Activated CD4-positive, alpha-beta T cell treated with anti-CD3 and anti-CD28 coated beads for 48 hours (primary cell): ENCODE data around the gene ABCF2.

Experiments
- DNase-seq: peaks from one replicate; pipeline ENCODE4 v3.0.0-alpha.2; 2020

Gene ABCF2

DNA sequence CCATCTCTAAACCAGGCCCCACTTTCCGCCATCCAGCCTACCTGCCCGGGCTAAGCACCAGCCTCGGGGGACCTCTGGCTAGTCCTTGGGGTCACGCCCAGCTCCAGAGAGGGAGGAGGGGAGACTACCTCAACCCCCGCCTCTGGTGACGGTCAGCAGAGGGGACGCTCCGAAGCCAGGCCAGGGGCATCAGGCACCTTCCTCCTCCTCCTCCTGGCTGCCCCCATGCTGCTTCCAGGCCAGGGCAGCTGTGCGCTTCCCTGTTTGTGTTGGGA is 25.5 kb upstream of the ABCF2 start:
- DNase-seq = no peak

DNA sequence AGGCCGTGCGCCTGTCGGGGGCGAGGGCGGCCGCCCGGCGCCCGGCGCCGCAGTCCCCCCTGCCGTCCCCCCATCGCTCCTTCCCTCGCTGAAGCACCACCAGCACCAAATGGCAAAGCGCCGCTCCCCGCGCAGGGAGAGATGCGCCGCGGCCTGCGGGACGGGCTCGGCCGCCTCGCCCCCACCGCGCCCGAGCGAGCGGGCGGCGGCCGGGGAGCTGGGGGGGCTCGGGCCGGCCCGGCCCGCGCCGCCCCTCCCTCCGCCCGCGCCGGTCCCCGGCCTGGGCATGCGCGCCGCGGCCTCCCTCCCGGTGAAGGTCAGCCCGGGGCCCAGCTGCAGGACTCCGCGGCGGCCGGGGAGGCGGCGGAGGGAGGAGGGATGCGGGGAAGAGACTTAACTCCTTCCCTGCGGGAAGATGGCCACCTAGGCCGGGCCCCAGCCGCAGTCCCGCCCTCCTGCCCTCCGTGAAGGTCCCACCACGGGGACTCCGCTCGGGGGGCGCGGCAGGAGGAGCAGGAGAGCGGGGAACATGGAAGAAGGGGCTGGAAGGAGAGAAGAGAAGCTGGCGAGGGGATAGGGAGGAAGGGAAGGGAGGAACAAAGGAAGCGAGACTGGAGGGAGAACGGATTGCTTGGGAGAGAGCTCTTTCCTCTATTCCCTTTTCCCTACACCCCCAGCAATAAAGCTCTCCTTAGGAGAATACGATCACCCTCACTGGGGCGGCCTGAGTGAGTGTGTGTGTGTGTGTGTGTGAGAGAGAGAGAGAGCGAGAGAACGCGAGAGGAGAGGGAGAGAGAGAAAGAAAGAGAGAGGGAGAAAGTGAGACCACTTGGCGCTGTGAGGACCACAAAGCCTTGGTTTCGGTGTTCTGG is 24.9 kb upstream of the ABCF2 start:
- no peak for DNase-seq

DNA sequence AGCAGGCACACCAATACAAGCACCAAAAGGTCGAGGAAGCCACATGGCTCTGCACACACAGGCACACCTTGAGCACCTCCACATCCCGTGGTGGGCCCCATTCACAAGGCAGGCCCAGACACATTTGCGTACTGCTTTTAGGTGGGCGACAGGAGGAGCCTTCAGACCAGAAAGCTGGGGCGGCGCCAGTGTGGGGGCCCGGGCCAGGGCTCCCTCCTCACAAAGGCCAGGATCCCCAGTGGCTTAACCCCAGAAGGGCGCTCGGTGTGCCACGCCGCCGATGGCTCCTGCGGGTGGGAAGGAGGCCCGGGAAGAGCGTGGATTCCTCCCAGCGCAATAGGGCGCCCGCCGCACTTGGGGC is 24.3 kb upstream of the ABCF2 start:
- no peak for DNase-seq

- DNase-seq = no peak
Measured at GRCh38 chr7:151250181-151251132, 23.5 kb upstream of the ABCF2 start.

- DNase-seq = no peak
Measured at GRCh38 chr7:151249732-151250072, 22.7 kb upstream of the ABCF2 start.

GRCh38 chr7:151249034-151249731 is 22.2 kb upstream of the ABCF2 start:
- DNase-seq = peak; percentile 46

DNA sequence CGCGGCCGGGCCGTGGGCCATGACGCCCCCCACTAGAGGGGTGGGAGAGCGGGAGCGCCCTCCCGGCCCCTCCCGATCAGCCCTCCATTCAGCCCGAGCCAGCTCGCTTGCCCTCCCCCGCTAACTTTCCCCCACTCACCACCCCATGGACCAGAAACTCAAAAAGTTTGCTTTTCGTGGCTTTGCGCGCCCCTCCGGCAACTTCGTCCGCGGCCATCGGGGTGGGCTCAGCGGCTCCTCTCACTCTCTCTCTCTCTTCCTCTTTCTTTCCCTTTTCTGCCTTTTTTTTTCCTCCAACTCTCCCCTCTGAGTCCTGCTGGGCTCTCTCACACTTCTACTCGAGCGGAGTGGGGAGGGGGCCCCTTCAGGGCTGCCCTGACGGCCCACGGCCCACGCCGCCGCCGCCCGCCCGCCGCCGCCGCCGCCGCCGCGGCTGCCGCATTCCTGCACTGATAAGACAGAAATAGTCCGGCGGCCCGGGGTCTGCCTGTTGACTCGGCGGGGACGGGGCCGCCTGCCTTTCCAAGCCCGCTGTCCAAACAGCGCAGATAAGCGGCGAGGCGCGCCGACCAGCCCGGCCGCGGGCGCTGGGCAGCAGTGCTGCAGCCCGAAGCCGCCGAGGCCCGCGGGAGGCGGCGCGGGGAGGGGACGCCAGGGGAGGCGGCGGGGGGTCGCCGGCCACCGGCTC is 21.5 kb upstream of the ABCF2 start, which contains the start of gene SMARCD3:
TSS of gene SMARCD3 (minus strand) at position 349 of the 688 bp plus-strand sequence. CDS start at position 217, 132 bp downstream.
- no peak for DNase-seq

GRCh38 chr7:151247611-151248345 is 20.8 kb upstream of the ABCF2 start:
- no peak for DNase-seq

DNA sequence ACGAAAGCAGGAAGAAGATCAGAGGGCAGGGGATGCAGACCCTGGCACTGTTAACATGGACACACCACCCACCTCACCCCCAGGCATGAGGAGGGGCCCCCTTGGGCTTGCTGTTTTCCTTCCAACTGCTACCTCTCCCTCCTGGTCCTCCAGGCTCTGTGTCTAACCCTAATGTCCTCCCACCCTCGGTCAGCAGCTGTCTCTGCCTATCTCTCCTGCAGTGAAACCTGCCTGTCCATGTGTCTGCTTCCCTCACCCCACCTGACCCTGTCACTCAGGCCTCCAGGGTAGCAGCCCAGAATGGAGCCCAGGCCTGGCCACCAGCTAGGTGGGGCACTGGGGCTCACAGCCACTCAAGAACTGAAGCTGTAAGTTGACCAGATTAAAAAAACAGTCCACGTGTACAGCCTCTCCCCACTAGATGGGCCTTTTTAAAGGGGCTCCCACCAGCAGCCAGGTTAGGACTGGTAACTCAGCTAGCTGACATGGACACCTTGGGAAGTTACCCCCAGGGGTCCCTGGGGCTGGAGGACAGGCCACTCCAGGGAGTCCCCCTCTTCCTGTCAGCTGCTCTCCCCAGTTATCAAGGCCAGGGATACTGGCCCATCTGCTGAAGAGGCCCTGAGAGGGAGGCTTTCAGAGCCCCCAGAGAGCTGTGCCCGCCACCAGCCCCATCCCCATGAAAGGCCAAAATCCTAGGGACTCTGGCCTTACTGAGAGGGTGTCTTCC is 20.0 kb upstream of the ABCF2 start:
- no peak for DNase-seq

DNA sequence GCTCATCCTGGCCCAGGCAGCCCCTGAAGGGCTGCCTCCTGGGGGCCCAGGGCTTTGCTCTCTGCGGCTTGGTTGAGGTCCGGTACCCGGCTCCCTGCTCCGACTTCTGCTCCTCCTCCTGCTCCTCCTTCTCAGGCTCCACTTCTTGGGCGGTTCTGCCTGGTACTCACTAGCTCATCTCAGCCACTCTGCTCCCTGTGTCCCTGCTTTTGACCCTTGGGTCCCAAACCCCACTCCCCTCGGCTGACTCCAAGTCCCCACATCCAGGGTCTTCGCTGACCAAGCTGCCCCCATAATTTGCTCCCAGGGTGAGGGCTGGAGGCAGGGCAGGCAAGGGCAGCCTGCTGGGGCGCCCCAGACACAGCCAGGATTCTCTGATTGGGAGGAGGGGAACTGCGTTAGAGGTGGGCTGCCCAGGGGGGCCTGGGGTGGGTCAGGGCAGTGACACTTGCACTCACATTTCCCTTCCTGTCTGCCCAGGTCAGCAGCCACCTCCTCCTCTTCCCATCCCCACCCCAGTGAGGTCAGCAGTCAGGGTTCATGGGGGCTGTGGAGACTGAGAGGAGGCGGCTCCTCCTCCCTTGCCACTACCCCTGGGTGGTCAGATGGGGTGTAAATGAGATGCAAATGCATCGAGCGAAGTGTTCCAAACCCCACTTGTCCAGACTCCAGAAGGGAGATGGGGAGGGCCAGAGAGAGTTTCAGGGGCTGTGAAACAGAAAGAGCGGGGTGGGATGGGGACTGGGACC is 19.3 kb upstream of the ABCF2 start:
- no peak for DNase-seq

DNA sequence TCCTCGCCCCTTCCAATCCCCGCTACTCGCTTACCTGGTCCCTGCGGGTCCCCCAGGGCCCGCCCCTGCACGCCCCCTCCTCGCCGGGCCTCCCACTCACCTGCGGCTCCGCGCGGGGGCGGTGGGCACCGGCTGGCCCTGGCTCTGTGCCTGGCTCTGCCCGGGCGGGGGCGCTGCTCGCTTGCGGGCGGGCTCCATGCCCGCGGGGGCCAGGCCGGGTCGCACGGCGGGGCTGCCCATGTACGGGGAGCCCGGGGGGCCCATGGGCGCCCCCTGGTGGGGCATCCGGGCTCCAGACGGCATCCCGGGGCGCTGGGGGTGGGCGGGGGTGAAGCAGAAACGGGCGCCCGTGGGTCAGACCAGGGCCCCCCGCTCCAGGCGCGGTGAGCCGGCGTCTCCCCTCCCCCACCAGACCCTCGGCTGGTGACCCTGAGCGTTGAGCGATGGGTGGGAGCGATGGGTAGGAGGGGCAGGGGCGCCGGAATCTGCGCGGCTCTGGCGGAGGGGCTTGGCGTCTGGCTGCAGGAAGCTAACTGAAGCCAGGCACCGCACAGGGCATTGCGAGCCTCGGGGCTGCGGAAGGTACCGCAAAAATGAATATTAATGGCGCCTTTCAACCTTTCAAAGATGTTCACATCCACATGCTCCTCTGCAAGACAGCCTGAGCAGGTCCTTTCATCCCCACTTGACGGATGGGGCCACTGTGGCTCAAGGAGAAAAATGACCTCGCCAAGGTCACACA is 18.5 kb upstream of the ABCF2 start:
- peak; percentile 72 for DNase-seq

- peak; percentile 33 for DNase-seq
Measured at GRCh38 chr7:151244841-151245346, 17.9 kb upstream of the ABCF2 start.

- DNase-seq = peak; percentile 77
Measured at GRCh38 chr7:151244196-151244840, 17.3 kb upstream of the ABCF2 start.

GRCh38 chr7:151243408-151244195 is 16.6 kb upstream of the ABCF2 start:
- DNase-seq = peak; percentile 39

DNA sequence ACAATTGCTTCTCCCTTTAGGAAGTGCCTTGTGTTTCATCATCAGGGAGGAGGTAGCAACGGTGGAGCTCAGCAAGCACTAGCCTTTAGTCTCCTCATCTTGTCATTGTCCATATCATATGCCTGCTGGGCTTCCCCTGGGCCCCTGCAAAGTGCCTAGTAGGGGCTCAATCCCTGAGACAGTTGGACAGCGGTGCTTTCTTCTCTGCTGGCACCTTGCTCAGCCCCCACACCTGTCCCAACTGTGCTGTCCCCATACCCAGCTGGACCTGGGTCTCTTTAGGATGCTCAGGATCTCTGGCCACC is 16.0 kb upstream of the ABCF2 start:
- DNase-seq = no peak

GRCh38 chr7:151242159-151243044 is 15.4 kb upstream of the ABCF2 start:
- DNase-seq = no peak

DNA sequence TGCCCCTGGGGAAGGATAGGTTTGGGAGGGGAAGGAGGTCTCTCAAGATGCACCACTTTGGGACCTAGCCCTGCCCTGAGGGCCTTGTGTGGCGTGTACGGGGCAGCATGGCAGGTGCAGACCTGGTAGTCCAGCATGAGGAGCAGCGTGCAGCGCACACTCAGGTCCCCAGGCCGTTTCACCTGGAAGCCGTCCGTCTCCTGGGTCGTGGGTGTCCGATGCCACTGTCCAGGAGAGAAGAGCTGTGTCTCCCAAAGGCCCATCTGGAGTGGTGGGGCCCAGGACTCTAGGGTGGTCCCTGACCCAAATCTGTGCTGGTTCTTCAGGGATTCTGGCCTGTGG is 14.7 kb upstream of the ABCF2 start:
- no peak for DNase-seq
